ELR (cell line): ENCODE results near the gene GRK1.

ENCODE experiments used
- DNase-seq: peaks from one replicate; pipeline ENCODE4 v3.0.0-alpha.2; 2015; ENCODE audit warnings: low read depth

GRK1 gene

GRCh38 chr13:113650275-113650674 lies 16.7 kb upstream of the GRK1 start:
- no peak for DNase-seq

GRCh38 chr13:113650731-113651148 lies 16.3 kb upstream of the GRK1 start:
- no peak for DNase-seq

- no peak for DNase-seq
These were observed 15.3 kb upstream of the GRK1 start for GRCh38 chr13:113651511-113652403.

- DNase-seq = no peak
These were observed 14.4 kb upstream of the GRK1 start for GRCh38 chr13:113652404-113653263.

- DNase-seq = no peak
These were observed 13.5 kb upstream of the GRK1 start for GRCh38 chr13:113653264-113654174.

GRCh38 chr13:113654175-113654560 lies 12.9 kb upstream of the GRK1 start:
- no peak for DNase-seq

- no peak for DNase-seq
These were observed 12.3 kb upstream of the GRK1 start for GRCh38 chr13:113654591-113655345.

GRCh38 chr13:113655346-113656002 lies 11.5 kb upstream of the GRK1 start:
- DNase-seq = no peak

GRCh38 chr13:113656003-113656588 lies 10.9 kb upstream of the GRK1 start:
- no peak for DNase-seq

GRCh38 chr13:113656831-113657671 lies 10.0 kb upstream of the GRK1 start:
- no peak for DNase-seq

- DNase-seq = no peak
These were observed 8.9 kb upstream of the GRK1 start, which contains the start of gene ATP4B for GRCh38 chr13:113657851-113658741. ATP4B (minus strand) TSS chr13:113658198; CDS start chr13:113658144, 54 bp downstream.

GRCh38 chr13:113658836-113659235 lies 8.2 kb upstream of the GRK1 start:
- no peak for DNase-seq

- no peak for DNase-seq
These were observed 7.7 kb upstream of the GRK1 start for GRCh38 chr13:113659337-113659736.

GRCh38 chr13:113660066-113660465 lies 7.0 kb upstream of the GRK1 start:
- DNase-seq = no peak

- DNase-seq = no peak
These were observed 5.5 kb upstream of the GRK1 start for GRCh38 chr13:113661509-113661908.

GRCh38 chr13:113663934-113664333 lies 3.1 kb upstream of the GRK1 start:
- no peak for DNase-seq

- DNase-seq = no peak
These were observed 2.0 kb upstream of the GRK1 start for GRCh38 chr13:113664751-113665596.
